OCI-LY1 (cell line): ENCODE measurements around the gene ALDH3B2.

Experiments
- H2AFZ ChIP-seq: fragments of 200-600 bp; sonication (generic), shearing (Covaris generic); 2 replicates; pipeline ENCODE4 v1.6.0; 2014; ENCODE audit warnings: antibody characterized with exemption, mild to moderate bottlenecking, low read length
- H3F3A ChIP-seq: fragments of 200-600 bp; sonication (generic), shearing (Covaris generic); 2 replicates; pipeline ENCODE4 v1.6.0; 2014; ENCODE audit warnings: mild to moderate bottlenecking, antibody characterized with exemption, low read length, moderate library complexity; ENCODE audit not compliant: insufficient read depth
- H3K27ac ChIP-seq: fragments of 200-600 bp; sonication (generic); 2 replicates; pipeline ENCODE4 v1.5.1; 2014; ENCODE audit warnings: low read length, mixed run types, mild to moderate bottlenecking, low read depth; ENCODE audit not compliant: poor library complexity, severe bottlenecking
- H3K27me3 ChIP-seq: fragments of 200-600 bp; sonication (generic); 2 replicates; pipeline ENCODE4 v1.6.0; 2014; ENCODE audit warnings: antibody characterized with exemption, mild to moderate bottlenecking, low read length, moderate library complexity; ENCODE audit not compliant: insufficient read depth
- H3K36me3 ChIP-seq: fragments of 200-600 bp; sonication (generic); 2 replicates; pipeline ENCODE4 v1.6.1; 2014; ENCODE audit warnings: mild to moderate bottlenecking, antibody characterized with exemption, low read length, moderate library complexity, mixed read lengths; ENCODE audit not compliant: insufficient read depth
- H3K4me1 ChIP-seq: fragments of 200-600 bp; sonication (generic); 2 replicates; pipeline ENCODE4 v1.5.1; 2014; ENCODE audit warnings: mild to moderate bottlenecking, low read length, moderate library complexity; ENCODE audit not compliant: insufficient read depth, severe bottlenecking
- H3K4me2 ChIP-seq: fragments of 200-600 bp; sonication (generic), shearing (Covaris generic); 2 replicates; pipeline ENCODE4 v1.6.1; 2014; ENCODE audit warnings: low read length
- H3K4me3 ChIP-seq: fragments of 200-600 bp; sonication (generic); 2 replicates; pipeline ENCODE4 v1.5.1; 2014; ENCODE audit warnings: low read length, low read depth, mild to moderate bottlenecking, mixed read lengths; ENCODE audit not compliant: poor library complexity, severe bottlenecking
- H3K79me2 ChIP-seq: fragments of 200-600 bp; shearing (Covaris generic); 2 replicates; pipeline ENCODE4 v1.6.1; 2016; ENCODE audit warnings: mixed run types, low read length, mixed read lengths; ENCODE audit not compliant: insufficient read depth
- H3K9ac ChIP-seq: fragments of 200-600 bp; sonication (generic), shearing (Covaris generic); 2 replicates; pipeline ENCODE4 v1.6.1; 2014; ENCODE audit warnings: mild to moderate bottlenecking, low read length, mixed read lengths
- H3K9me2 ChIP-seq: fragments of 200-600 bp; sonication (generic), shearing (Covaris generic); 2 replicates; pipeline ENCODE4 v1.6.1; 2014; ENCODE audit warnings: low read depth, mild to moderate bottlenecking, low read length, mixed read lengths
- H3K9me3 ChIP-seq: fragments of 200-600 bp; shearing (Covaris generic); 2 replicates; pipeline ENCODE4 v1.6.1; 2014; ENCODE audit warnings: low read length, mixed read lengths
- H4K20me1 ChIP-seq: fragments of 200-600 bp; sonication (generic), shearing (Covaris generic); 2 replicates; pipeline ENCODE4 v1.6.0; 2016; ENCODE audit warnings: mild to moderate bottlenecking, low read length; ENCODE audit not compliant: insufficient read depth
- CTCF ChIP-seq: fragments of 200-600 bp; sonication (generic), shearing (Covaris generic); IDR thresholded peaks from 2 replicates; pipeline ENCODE4 v1.5.1; 2017; ENCODE audit warnings: mild to moderate bottlenecking, antibody characterized with exemption, low read length, moderate library complexity, mixed read lengths
- EZH2 ChIP-seq: fragments of 200-600 bp; sonication (generic), shearing (Covaris generic); IDR thresholded peaks from 2 replicates; pipeline ENCODE4 v1.8.0; 2017; ENCODE audit warnings: borderline replicate concordance, mixed run types, mild to moderate bottlenecking, antibody characterized with exemption, low read length, moderate library complexity, mixed read lengths

The ALDH3B2 gene

GRCh38 chr11:67698247-67698646 lies 23.8 kb upstream of the ALDH3B2 start:
- no peaks in the 10 kb centered on the region for H3K9me3 ChIP-seq
- no peak overlapping the region for H2AFZ ChIP-seq
- no peak overlapping the region for H3K9ac ChIP-seq
- no peaks in the 10 kb centered on the region for H3K4me1 ChIP-seq
- H3K9me2 ChIP-seq: no peaks in the 10 kb centered on the region
- no peaks in the 10 kb centered on the region for H4K20me1 ChIP-seq
- no peaks in the 10 kb centered on the region; the same call in 1 of the 2 replicates for H3K36me3 ChIP-seq
- H3K27me3 ChIP-seq: peaks cover 10% of the 10 kb centered on the region; the same call in 1 of the 2 replicates
- no peak overlapping the region for H3K4me2 ChIP-seq
- TF ChIP-seq CTCF (peak; percentile 35), EZH2 (no peak)
- no peak overlapping the region for H3K27ac ChIP-seq
- H3K79me2 ChIP-seq: no peaks in the 10 kb centered on the region
- H3K4me3 ChIP-seq: no peak overlapping the region
- no peaks in the 10 kb centered on the region for H3F3A ChIP-seq

DNA sequence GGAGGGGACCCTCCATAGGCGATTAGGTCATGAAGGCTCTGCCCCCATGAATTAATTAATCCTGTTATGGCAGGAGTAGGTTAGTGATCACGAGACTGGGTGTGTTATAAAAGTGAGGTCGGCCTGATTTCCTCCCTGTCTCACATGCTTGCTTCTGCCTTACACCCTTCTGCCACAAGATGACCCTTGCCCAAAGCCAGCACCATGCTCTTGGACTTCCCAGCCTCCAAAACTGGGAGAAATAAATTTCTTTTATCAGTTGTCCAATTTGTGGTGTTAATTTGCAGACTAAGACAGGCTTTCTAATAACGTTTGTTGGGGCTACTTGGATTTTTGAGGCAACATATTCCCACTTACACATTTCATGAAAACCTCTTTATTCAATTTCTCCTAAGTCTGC lies 23.4 kb upstream of the ALDH3B2 start:
- TF ChIP-seq CTCF (no peak), EZH2 (no peak)
- Histone ChIP-seq H3K4me3 (no peak overlapping the region), H3K79me2 (no peaks in the 10 kb centered on the region), H3K27ac (no peak overlapping the region), H3F3A (no peaks in the 10 kb centered on the region), H3K36me3 (no peaks in the 10 kb centered on the region; the same call in 1 of the 2 replicates), H3K9me3 (no peaks in the 10 kb centered on the region), H3K4me2 (no peak overlapping the region), H4K20me1 (no peaks in the 10 kb centered on the region), H3K9me2 (no peaks in the 10 kb centered on the region), H3K4me1 (no peaks in the 10 kb centered on the region), H3K27me3 (peaks cover 10% of the 10 kb centered on the region; the same call in 1 of the 2 replicates), H2AFZ (no peak overlapping the region), H3K9ac (no peak overlapping the region)

GRCh38 chr11:67696998-67697397 lies 22.6 kb upstream of the ALDH3B2 start:
- TF ChIP-seq EZH2 (no peak), CTCF (no peak)
- H3K9me2 ChIP-seq: no peaks in the 10 kb centered on the region
- H2AFZ ChIP-seq: no peak overlapping the region
- no peak overlapping the region for H3K9ac ChIP-seq
- no peaks in the 10 kb centered on the region; the same call in 1 of the 2 replicates for H3K36me3 ChIP-seq
- no peaks in the 10 kb centered on the region for H3K4me1 ChIP-seq
- no peaks in the 10 kb centered on the region for H3F3A ChIP-seq
- no peak overlapping the region for H3K4me2 ChIP-seq
- H3K9me3 ChIP-seq: no peaks in the 10 kb centered on the region
- no peaks in the 10 kb centered on the region for H4K20me1 ChIP-seq
- H3K79me2 ChIP-seq: no peaks in the 10 kb centered on the region
- peaks cover 9% of the 10 kb centered on the region; the same call in 1 of the 2 replicates for H3K27me3 ChIP-seq
- no peak overlapping the region for H3K4me3 ChIP-seq
- H3K27ac ChIP-seq: no peak overlapping the region
